ENCODE measurements around the gene TRERF1. TPM values are rescaled to one million over a fixed set of nuclear protein-coding genes. Genes with fewer than 3 reads are reported as not detected.

Gene TRERF1
- total and polyA plus RNA-seq, 9 donors, result 4.5 to 13.7 (median 7.8) TPM

- no peak for DNase-seq
- Histone ChIP-seq H3K36me3 (no peaks in the 10 kb centered on the region), H3K27ac (no peak overlapping the region), H3K9me3 (no peaks in the 10 kb centered on the region), H3K4me3 (no peak overlapping the region), H3K4me1 (ENCODE audit: insufficient read depth) (peaks cover 12% of the 10 kb centered on the region), H3K27me3 (no peaks in the 10 kb centered on the region)
- intact Hi-C loops (cut with DNase I), result no loop called here
- 54 to 67% (median 59%) methylated on average over 5 of the region's 5 CpGs for WGBS, 3 donors
- TF ChIP-seq EP300 (IDR thresholded peaks at IDR 0.05), result no peak
- no peak for TF ChIP-seq CTCF (IDR thresholded peaks at IDR 0.05)
- TF ChIP-seq POLR2A (IDR thresholded peaks at IDR 0.05), result no peak
These were observed 158.2 kb downstream of the TRERF1 start for GRCh38 chr6:42293386-42293977.

- Histone ChIP-seq H3K9me3 (no peaks in the 10 kb centered on the region), H3K36me3 (no peaks in the 10 kb centered on the region), H3K4me3 (no peak overlapping the region), H3K27ac (no peak overlapping the region), H3K4me1 (ENCODE audit: insufficient read depth) (peaks cover 12% of the 10 kb centered on the region), H3K27me3 (no peaks in the 10 kb centered on the region)
- WGBS, 3 donors, result 86 to 90% (median 89%) methylated on average over 9 of the region's 9 CpGs
- intact Hi-C loops (cut with DNase I), result no loop called here
- no peak for TF ChIP-seq CTCF (IDR thresholded peaks at IDR 0.05)
- no peak for TF ChIP-seq POLR2A (IDR thresholded peaks at IDR 0.05)
- TF ChIP-seq EP300 (IDR thresholded peaks at IDR 0.05), result no peak
- no peak for DNase-seq
These were observed 159.6 kb downstream of the TRERF1 start for GRCh38 chr6:42292004-42292740.

GRCh38 chr6:42287756-42288155 lies 164.0 kb downstream of the TRERF1 start:
- TF ChIP-seq POLR2A (IDR thresholded peaks at IDR 0.05) (no peak), EP300 (IDR thresholded peaks at IDR 0.05) (no peak), CTCF (IDR thresholded peaks at IDR 0.05) (no peak)
- H3K27ac ChIP-seq, result no peak overlapping the region
- H3K9me3 ChIP-seq, result no peaks in the 10 kb centered on the region
- intact Hi-C loops (cut with DNase I), result no loop called here
- H3K27me3 ChIP-seq, result no peaks in the 10 kb centered on the region
- H3K4me1 ChIP-seq (ENCODE audit: insufficient read depth), result peaks cover 10% of the 10 kb centered on the region
- 87 to 89% (median 89%) methylated on average over 2 of the region's 2 CpGs for WGBS, 3 donors
- H3K4me3 ChIP-seq, result no peak overlapping the region
- no peak for DNase-seq
- no peaks in the 10 kb centered on the region for H3K36me3 ChIP-seq

GRCh38 chr6:42281570-42281969 lies 170.2 kb downstream of the TRERF1 start:
- 65 to 72% (median 70%) methylated on average over 7 of the region's 7 CpGs for WGBS, 3 donors
- peaks cover 21% of the 10 kb centered on the region for H3K4me1 ChIP-seq (ENCODE audit: insufficient read depth)
- no peaks in the 10 kb centered on the region for H3K9me3 ChIP-seq
- no peak overlapping the region for H3K27ac ChIP-seq
- H3K27me3 ChIP-seq, result no peaks in the 10 kb centered on the region
- no peaks in the 10 kb centered on the region for H3K36me3 ChIP-seq
- TF ChIP-seq CTCF (IDR thresholded peaks at IDR 0.05) (no peak), POLR2A (IDR thresholded peaks at IDR 0.05) (no peak), EP300 (IDR thresholded peaks at IDR 0.05) (no peak)
- no peak for DNase-seq
- intact Hi-C loops (cut with DNase I), result no loop called here
- no peak overlapping the region for H3K4me3 ChIP-seq
